PFSK-1 (cell line): ENCODE measurements around the gene TOP3A.

ENCODE experiments used
- POLR2AphosphoS5 ChIP-seq: IDR thresholded peaks from 2 replicates; pipeline ENCODE4 v1.6.1; 2012; ENCODE audit warnings: low read depth, mild to moderate bottlenecking, control low read depth, low read length, moderate library complexity
- REST ChIP-seq, 2 experiments: IDR thresholded peaks; 2 replicates each; pipeline versions ENCODE4 v1.6.1 to v1.8.0; 2011 to 2012; ENCODE audit warnings: low read depth in 2 of 2, low read length in 2 of 2, control low read depth in 1 of 2, inconsistent platforms in 1 of 2, mild to moderate bottlenecking in 1 of 2, moderate library complexity in 1 of 2; ENCODE audit not compliant: insufficient read depth in 1 of 2
- SIN3A ChIP-seq: IDR thresholded peaks from 2 replicates; pipeline ENCODE4 v1.6.1; 2012; ENCODE audit warnings: mild to moderate bottlenecking, low read length, moderate library complexity, borderline replicate concordance; ENCODE audit not compliant: insufficient read depth
- TAF1 ChIP-seq: IDR thresholded peaks from 2 replicates; pipeline ENCODE4 v1.6.1; 2012; ENCODE audit warnings: low read length, control low read depth, borderline replicate concordance; ENCODE audit not compliant: insufficient read depth

DNA sequence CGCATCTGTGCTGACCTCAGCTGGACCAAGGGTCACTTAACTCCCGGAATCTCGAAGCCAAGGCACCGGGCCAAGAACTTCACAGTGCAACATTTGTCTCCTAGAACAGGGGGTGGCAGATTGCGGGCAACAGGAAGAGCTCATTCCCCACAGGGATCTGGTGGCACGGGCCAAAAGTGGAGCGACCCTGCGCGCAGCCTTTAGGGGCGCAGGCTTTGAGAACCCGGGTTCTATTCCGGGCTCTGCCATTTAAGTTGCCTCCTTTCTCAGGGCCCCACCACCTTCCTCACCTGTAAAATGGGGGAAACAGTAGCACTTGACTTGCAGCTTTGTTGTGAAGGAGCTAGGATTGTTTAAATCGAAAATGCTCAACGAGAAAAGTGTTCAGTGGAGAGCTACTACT, 47.9 kb upstream of the TOP3A start:
- TF ChIP-seq POLR2AphosphoS5 (no peak), REST (IDR thresholded peaks at IDR 0.05; ENCODE audit: insufficient read depth in 1 of 2, low read depth in 2 of 2, low read length in 2 of 2) (no peak), TAF1 (no peak), SIN3A (no peak)
